ENCODE results near the gene BRF1.

BRF1 gene

GRCh38 chr14:105200074-105200473 is 100.7 kb downstream of the BRF1 start:
- TF ChIP-seq CTCF (conservative IDR thresholded peaks at IDR 0.05; ENCODE audit: low read depth), result no peak
- CTCF ChIA-PET, result interaction anchor here (0.6 to 0.9 kb wide), 2 partner anchors 18 to 162 kb away, joined by 5 to 6 read pairs; no protein-coding TSS in a partner anchor
- DNase-seq (ENCODE audit: low spot score), result no peak
- POLR2A ChIA-PET (ENCODE audit: low non-redundant PET), result no interaction called here
- H3K27ac ChIP-seq, result no peak overlapping the region

- no peak for TF ChIP-seq CTCF (conservative IDR thresholded peaks at IDR 0.05; ENCODE audit: low read depth)
These were observed 101.7 kb downstream of the BRF1 start for GRCh38 chr14:105199093-105199492.

GRCh38 chr14:105198588-105198987 is 102.2 kb downstream of the BRF1 start:
- CTCF ChIA-PET, result interaction anchor here (0.7 to 0.9 kb wide), 2 partner anchors 14 to 221 kb away, joined by 4 to 6 read pairs; no protein-coding TSS in a partner anchor
- no peak for TF ChIP-seq CTCF (conservative IDR thresholded peaks at IDR 0.05; ENCODE audit: low read depth)
- DNase-seq (ENCODE audit: low spot score), result no peak
- H3K27ac ChIP-seq, result no peak overlapping the region
- POLR2A ChIA-PET (ENCODE audit: low non-redundant PET), result no interaction called here

More at GRCh38 chr14:105199093-105199492, 101.7 kb downstream of the BRF1 start:
- DNase-seq (ENCODE audit: low spot score), result no peak
- ChIA-PET CTCF (interaction anchor here (0.7 to 0.9 kb wide), 2 partner anchors 17 to 220 kb away, joined by 5 to 6 read pairs; no protein-coding TSS in a partner anchor), POLR2A (ENCODE audit: low non-redundant PET) (no interaction called here)
- H3K27ac ChIP-seq, result no peak overlapping the region

GRCh38 chr14:105197211-105197641 is 103.6 kb downstream of the BRF1 start:
- no peak for TF ChIP-seq CTCF (conservative IDR thresholded peaks at IDR 0.05; ENCODE audit: low read depth)
- H3K27ac ChIP-seq, result no peak overlapping the region
- ChIA-PET CTCF (no interaction called here), POLR2A (ENCODE audit: low non-redundant PET) (no interaction called here)
- no peak for DNase-seq (ENCODE audit: low spot score)

- no peak for DNase-seq (ENCODE audit: low spot score)
- ChIA-PET POLR2A (ENCODE audit: low non-redundant PET) (no interaction called here), CTCF (no interaction called here)
- H3K27ac ChIP-seq, result no peak overlapping the region
- TF ChIP-seq CTCF (conservative IDR thresholded peaks at IDR 0.05; ENCODE audit: low read depth), result no peak
These were observed 104.4 kb downstream of the BRF1 start for GRCh38 chr14:105196265-105196960.

GRCh38 chr14:105195522-105196264 is 105.1 kb downstream of the BRF1 start:
- H3K27ac ChIP-seq, result no peak overlapping the region
- DNase-seq (ENCODE audit: low spot score), result no peak
- TF ChIP-seq CTCF (conservative IDR thresholded peaks at IDR 0.05; ENCODE audit: low read depth), result no peak
- CTCF ChIA-PET, result interaction anchor here (0.6 to 0.8 kb wide), 2 partner anchors 11 to 26 kb away, joined by 3 read pairs; no protein-coding TSS in a partner anchor
- POLR2A ChIA-PET (ENCODE audit: low non-redundant PET), result no interaction called here

Data from RWPE1 (cell line).